Kidney capillary endothelial cell (primary cell): ENCODE results near the gene IFNA6.
"Not testable (repeated sequence)": the region's sequence is repeated elsewhere in the genome, so short reads cannot be mapped to it uniquely, and the experiment has no call there.

Source experiments
- DNase-seq: peaks from one replicate; pipeline ENCODE4 v3.0.0-alpha.2; 2018; ENCODE audit warnings: low spot score

Gene IFNA6

GRCh38 chr9:21350787-21351186, at the start of gene IFNA6:
Gene IFNA6, minus strand, starts transcription at chr9:21350887. Its CDS starts 0 bp downstream, at chr9:21350887.
- DNase-seq = no peak

GRCh38 chr9:21399956-21400355, 49.3 kb upstream of the IFNA6 start:
- no peak for DNase-seq

- no peak for DNase-seq
Measured at GRCh38 chr9:21398955-21399489, 48.3 kb upstream of the IFNA6 start.

GRCh38 chr9:21395778-21396717, 45.4 kb upstream of the IFNA6 start:
- peak; percentile 12 for DNase-seq

GRCh38 chr9:21392270-21392669, 41.6 kb upstream of the IFNA6 start:
- peak; percentile 10 for DNase-seq

- DNase-seq = no peak
Measured at GRCh38 chr9:21385131-21385670, 34.5 kb upstream of the IFNA6 start, which contains the start of gene IFNA2. Gene IFNA2, minus strand, starts transcription at chr9:21385398. Its CDS starts 69 bp downstream, at chr9:21385329.

- no peak for DNase-seq
Measured at GRCh38 chr9:21383627-21384026, 32.9 kb upstream of the IFNA6 start.

GRCh38 chr9:21381448-21382339, 31.0 kb upstream of the IFNA6 start:
- no peak for DNase-seq

GRCh38 chr9:21371467-21371866, 20.8 kb upstream of the IFNA6 start:
- DNase-seq = not testable (repeated sequence)

- no peak for DNase-seq
Measured at GRCh38 chr9:21367957-21368356, 17.3 kb upstream of the IFNA6 start, which contains the start of gene IFNA13. Gene IFNA13, minus strand, starts transcription at chr9:21368057. Its CDS starts 47 bp downstream, at chr9:21368010.

GRCh38 chr9:21367169-21367568, 16.5 kb upstream of the IFNA6 start:
- not testable (repeated sequence) for DNase-seq

- DNase-seq = no peak
Measured at GRCh38 chr9:21362287-21362686, 11.6 kb upstream of the IFNA6 start.

- DNase-seq = no peak
Measured at GRCh38 chr9:21357479-21358460, 7.1 kb upstream of the IFNA6 start.

GRCh38 chr9:21348430-21348970, 2.2 kb downstream of the IFNA6 start:
- no peak for DNase-seq

- no peak for DNase-seq
Measured at GRCh38 chr9:21340735-21341134, 10.0 kb downstream of the IFNA6 start.

GRCh38 chr9:21336457-21336856, 14.2 kb downstream of the IFNA6 start:
- no peak for DNase-seq

GRCh38 chr9:21334701-21335632, 15.7 kb downstream of the IFNA6 start, which contains the start of gene KLHL9:
Gene KLHL9, minus strand, starts transcription at chr9:21335404. Its CDS starts 545 bp downstream, at chr9:21334859.
- DNase-seq = peak; percentile 85

- DNase-seq = no peak
Measured at GRCh38 chr9:21333226-21333625, 17.5 kb downstream of the IFNA6 start.
